Amygdala (tissue), 56 donors: Measurements from ENCODE around the gene SIGLEC14.

Experiments used
- DNase-seq, 56 donors: peaks; one replicate each; lab custom pipeline; 2025; lab: John Stamatoyannopoulos, UW

Gene SIGLEC14

DNA sequence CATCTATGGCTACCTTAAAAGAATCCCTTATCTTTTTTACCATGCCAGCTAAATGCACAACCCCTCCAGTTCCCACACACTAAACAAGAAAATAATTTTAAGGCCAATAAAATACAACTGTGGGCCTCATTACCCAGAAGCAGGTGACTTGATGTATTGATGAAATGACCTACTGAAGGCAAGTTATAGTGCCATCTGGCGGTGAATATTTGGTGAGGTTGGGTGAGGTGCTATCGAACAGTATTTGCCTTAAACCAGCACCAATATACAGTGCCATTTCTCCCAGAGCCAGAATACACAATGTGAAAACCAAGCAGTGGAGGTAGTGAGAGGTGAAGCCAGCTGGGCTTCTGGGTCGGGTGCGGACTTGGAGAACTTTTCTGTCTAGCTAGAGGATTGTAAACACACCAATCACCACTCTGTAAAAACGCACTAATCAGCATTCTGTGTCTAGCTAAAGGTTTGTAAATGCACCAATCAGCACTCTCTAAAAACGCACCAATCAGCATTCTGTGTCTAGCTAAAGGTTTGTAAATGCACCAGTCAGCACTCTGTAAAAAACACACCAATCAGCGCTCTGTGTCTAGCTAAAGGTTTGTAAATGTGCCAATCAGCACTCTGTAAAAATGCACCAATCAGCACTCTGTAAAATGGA is 29.4 kb upstream of the SIGLEC14 start:
- peak in 1 of 56 donors; percentile 13 for DNase-seq

DNA sequence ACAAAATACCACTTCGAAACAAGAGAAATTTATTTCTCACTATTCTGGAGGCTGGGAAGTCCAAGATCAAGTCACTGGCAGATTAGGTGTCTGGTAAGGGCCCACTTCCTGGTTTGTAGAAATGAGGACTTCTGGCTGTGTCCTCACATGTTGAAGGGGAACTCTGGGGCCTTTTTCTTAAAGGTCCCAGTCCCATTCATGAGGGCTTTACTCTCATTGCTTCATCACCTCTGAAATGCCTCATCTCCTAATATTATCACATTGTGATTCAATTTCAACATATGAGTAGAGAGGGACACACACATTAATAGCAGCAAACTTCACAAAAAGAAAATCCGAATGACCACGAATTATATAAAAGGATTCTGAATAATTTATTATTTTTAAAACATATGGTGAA is 21.6 kb upstream of the SIGLEC14 start:
- DNase-seq = no peak

DNA sequence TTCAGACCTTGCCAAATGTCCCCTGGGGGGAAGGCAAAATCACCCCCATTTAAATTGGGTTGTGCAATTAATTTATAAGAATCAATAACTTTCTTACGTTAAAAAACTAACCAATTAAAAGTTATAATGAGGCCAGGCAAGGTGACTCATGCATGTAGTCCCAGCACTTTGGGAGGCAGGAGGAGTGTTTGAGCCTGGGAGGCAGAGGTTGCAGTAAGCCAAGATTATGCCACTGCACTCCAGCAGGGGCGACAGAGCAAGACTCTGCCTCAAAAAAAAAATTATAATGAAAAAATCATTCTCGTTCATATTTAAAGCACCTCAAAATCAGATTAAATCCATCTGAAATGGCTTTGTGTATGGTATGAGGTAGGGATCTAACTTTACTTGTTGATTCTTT is 18.4 kb upstream of the SIGLEC14 start:
- DNase-seq = no peak

DNA sequence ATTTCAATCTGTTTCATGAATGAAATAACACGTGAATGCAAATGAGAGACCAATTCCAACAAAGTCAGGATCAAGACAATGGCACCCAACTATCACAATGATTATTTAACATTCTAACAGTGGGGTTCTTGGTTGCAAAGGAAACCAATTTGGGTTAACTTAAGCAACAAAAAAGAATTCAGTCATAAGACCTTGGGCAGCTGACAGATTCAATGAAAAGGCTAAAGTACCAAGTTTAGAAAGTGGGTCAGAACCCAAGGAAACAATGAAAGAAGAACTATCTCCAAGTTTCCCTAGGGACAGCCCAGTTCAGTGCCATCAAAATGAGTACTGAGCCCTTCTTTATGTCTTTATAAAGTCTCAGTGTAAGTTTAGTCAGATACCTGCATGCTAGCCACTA is 17.5 kb upstream of the SIGLEC14 start:
- DNase-seq = no peak

DNA sequence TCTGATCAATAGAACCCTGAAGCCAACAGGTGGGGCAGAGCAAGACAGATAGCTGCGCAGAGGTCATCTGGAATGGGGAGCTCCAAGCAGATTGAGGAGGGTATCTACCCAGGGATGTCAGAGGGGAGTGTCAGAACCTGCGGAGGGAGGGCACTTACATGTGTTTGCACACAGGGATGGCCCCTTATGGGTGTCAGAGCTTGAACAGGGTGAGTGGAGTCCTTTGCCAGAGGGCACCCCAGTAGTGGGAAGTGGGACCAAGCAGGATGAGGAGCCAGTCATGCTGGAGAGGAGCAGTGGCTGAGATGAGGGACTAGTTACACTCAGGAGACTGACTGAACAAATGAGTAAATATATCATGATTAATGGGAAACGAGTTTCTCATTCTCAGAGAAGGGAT is 17.0 kb upstream of the SIGLEC14 start:
- DNase-seq = no peak

DNA sequence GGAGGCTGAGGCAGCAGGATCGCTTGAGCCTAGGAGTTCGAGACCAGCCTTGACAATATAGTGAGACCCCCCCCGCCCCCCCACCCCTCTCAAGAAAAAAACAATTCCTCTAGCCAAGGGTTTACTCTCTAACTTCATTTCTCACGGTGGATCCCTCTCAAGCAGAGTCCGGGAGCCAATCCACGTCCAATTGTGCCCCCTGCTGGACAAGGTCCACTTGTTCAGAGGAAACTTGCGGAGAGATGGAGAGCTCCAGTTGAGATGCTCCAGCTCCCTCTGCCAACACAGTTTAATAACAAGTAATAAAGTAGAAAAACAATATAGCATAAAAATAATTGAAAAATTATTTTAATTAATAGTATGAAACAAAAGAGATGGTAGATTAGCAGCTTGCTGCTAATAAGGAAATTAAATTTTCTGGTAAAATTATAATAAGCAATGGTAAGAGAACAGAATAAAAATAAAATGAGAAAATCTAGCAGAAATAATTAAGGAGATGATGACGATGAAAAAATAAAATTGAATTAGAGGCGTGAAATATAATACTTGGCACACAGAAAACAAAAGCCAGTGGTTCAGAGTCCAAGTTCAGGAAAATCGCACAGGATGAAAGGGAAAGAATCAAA is 14.5 kb upstream of the SIGLEC14 start:
- DNase-seq = peak in 52 of 56 donors; percentile 5 to 83 (median 42)

DNA sequence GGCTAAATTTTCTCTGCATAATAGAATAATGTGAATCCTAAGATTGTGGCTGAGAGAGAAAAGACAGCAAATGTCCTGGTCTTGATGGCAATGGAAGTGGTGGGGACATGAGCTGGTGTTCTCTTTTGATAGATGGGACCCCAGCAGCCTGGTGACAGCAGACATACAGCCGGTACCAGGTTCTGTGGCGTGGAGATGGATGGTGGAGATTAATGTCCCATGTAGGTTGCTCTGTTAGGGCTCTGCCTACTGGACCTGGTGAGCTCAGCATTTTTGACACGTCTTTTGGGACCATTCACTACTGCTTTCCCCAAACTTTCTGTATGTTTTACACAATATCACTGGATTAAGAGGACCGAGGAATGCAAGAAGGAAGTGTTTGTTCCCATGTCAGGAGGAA is 8.2 kb upstream of the SIGLEC14 start:
- DNase-seq = no peak

DNA sequence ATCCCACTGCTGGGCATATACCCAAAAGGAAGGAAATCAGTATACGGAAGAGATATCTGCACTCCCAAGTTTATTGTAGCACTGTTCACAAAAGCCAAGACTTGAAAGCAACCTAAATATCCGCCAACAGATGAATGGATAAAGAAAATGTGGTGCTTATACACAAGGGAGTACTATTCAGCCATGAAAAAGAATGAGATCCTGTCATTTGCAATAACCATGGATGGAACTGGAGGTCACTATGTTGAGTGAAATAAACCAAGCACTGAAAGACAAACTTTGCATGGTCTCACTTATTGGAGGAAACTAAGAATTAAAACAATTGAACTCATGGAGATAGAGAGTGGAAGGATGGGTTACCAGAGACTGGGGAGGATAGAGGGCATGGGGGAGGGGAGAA is 6.5 kb upstream of the SIGLEC14 start:
- no peak for DNase-seq

DNA sequence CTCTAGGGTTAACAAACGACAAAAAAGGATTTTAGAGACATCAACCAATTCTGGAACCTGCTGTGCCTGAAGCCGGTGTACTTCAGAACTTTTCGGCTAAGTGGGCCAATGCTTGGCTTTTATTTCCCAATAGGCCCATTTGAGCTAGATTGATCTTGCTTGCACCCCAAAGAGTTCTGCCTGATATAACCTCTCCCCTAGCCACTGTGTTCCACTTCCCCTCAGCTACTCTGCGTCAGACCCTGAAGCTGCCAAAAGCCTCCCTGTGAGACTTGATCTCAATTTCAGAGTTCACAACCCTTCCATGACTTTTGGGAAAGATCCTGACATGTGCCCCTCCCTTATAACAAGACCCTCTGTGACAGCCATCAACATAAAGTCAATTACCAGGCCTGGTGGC is 5.6 kb upstream of the SIGLEC14 start:
- DNase-seq = no peak

DNA sequence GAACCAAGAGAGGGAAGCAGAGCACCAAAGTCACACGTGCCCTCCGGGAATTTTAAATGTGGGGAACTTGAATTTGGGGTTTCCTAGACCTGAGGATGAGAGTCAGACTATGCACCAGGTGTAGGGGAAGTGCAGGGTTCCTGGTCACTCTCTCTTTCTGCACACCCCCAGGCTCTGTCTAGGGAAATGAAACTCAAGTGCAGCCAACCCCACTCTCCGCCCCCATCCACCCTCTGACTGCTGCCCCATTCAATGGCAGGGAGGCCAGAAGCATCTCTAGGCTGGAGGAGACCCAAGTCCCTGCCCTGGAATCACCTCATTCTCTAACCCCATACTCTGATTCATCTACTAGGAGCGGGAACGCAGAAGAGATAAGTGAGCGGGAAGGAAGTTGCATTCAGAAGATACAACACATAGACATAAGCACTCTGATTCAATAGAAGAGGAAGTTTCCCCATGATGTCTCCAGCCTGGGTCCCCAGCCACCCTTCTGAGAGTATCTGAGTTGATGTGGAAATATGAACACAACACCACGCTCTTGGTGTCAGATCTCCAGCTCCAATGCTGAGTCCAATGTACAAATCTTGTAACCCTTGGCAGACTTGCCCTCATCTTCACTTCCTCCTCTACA is 4.7 kb upstream of the SIGLEC14 start:
- DNase-seq = peak in 5 of 56 donors; percentile 1 to 18 (median 7)

DNA sequence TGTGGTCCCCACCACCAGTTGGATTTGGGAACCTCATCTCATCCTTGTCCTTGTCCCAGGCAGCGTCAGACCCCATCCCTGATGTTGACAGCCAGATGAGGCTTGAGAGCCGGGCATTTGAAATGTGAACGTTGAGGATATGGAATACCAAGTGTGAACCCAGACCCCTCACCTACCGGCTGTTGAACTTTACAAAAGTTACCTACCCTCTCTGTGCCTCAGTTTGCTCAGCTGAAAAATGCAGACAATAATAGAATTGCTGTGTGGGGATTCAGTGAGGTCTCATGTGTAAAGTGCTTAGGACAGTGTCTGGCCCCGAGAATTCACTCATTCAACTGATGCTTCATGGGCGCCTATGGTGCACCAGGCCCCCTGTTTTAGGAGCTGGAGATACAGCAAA is 693 bp upstream of the SIGLEC14 start:
- no peak for DNase-seq

DNA sequence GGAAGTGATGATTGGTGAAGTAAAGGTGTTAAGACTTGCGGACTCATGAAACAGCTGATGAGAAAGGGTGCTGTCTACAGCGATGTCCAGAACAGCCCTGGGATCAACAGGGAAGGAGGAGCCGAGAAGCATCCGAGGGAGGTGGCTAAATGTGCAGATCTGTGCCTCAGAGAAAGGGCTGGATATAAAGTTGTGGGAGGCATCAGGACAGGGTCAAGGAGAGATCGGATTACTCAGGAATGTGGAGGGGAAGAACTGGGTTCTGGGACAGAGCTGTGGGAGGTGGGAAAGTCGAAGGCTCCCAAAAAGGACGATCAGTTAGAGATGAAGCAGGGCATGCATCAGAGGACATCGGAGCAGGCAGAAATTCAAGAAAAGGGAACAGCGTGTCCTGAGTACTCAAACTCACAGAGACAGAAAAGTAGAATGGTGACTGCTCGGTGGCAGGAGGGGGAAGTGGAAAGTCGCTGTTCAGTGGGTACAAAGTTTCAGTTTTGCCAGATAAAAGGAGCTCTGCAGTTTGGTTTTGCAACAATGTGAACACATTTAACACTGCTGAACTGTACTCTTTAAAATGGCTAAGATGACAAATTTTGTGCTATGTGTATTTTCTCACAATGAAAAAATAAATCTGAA is 1.9 kb downstream of the SIGLEC14 start:
- no peak for DNase-seq

DNA sequence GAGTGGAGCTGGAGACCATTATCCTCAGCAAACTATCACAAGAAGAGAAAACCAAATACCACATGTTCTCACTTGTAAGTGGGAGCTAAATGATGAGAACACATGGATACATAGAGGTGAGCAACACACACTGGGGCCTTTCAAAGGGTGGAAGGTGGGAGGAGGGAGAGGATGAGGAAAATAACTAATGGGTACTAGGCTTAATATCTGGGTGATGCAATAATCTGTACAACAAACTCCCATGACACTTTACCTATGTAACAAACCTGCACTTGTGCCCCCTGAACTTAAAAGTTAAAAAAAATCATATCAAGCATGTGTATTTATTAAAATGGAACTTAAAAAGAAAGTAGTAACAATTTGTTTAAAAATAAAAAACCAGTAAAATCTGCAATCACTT is 5.0 kb downstream of the SIGLEC14 start:
- DNase-seq = no peak

DNA sequence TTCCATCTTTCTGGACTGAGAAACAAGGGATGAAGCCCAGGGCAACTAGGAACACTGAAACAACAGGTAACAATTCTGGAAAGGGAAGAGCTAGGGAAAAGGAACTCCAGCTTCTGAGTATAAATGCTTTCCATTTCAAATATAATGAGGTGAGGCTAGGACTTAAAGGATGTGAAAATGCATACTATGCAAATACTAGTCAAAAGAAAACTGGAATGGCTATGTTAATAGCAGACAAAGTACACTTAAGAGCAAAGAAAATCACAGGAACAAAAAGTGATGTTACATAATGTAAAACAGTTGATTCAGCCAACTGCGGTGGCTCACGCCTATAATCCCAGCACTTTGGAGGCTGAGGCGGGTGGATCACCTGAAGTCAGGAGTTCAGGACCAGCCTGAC is 6.2 kb downstream of the SIGLEC14 start:
- DNase-seq = no peak

DNA sequence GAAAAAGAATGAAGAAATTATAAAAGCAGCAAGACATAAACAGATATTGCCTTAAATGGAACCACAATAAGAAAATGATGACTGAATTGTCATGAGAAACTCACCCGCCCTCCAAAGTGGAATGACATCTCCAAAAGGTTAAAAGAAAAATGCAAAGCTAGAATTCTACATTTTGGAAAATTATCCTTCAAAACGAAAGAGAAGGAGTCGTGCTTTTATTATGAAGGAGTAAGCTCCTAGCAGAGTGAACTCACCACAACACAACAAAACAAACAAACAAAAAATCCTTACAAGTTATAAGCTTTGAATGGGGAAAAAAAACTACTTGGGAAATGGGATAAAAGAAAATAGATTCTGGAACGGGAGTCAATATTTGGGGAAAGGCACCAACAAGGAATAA is 6.7 kb downstream of the SIGLEC14 start:
- DNase-seq = no peak

DNA sequence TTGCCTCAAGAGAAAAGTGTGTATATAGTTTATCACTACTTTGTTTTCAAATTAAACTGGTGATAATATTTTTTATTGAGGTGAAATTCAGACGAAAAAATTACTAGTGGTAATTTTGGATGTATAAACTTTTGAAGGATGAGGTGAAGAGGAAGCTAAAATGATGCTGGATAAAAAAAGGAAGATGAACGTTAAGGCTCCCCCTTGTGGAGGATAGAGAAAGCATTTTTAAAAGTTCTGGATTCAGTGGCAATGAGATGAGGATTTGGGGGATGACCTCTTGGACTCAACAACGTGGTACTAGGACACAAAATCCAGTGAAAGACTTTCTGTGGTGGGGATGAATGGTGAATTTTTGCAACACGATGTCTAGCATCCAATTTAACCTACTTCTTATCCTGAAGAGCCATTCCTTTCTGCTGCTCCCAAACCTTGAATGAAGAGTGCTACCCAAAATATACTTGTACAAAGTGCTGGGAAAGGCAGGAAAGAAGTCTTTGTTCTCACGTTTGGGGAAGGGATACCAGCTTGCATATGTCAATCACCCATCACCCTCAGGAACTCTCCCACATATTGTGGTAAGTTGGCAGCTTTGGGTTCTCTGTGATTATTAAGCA is 9.2 kb downstream of the SIGLEC14 start:
- no peak for DNase-seq

DNA sequence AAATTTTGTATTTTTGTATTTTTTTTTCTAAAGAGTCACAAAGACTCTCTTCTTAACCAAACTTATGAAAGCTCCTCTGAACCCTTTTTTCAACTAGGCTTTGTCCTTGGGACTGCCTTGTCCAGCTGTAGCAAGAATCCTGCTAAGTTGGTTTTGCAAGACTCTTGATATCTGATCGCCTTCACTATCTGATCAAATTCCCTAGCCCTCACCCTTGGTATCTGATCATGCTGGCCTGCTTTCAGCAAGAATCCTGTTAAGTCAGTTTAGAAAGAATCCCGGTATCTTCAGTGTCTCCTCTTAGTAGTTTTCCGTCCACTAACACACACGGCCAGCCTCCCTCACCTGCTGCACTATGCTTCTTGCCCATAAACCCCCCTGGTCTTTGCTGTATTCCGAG is 14.5 kb downstream of the SIGLEC14 start:
- no peak for DNase-seq

DNA sequence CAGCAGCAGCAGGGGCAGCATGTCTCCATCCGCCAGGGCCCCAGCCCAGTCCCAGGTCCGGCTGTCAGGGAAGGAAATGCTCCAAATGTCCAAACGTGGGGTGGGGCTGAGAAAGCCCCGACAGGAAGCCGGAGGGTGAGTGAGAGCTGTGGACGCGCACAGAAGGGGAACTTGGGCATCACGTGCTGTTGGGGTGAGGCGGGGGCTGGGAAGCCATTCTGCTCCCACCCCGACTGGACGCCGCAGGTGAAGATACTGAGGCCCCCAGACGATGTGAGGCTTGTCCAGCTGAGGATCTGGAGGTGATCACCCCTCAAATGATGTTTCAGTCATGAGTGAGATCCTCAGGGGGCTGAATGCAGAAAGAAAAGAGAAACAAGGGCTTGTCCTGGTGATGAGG is 16.3 kb downstream of the SIGLEC14 start, which contains the start of gene SIGLEC5:
TSS of gene SIGLEC5 (minus strand) at position 87 of the 400 bp plus-strand sequence. CDS start at position 21, 66 bp downstream.
- peak in 1 of 56 donors; percentile 5 for DNase-seq

DNA sequence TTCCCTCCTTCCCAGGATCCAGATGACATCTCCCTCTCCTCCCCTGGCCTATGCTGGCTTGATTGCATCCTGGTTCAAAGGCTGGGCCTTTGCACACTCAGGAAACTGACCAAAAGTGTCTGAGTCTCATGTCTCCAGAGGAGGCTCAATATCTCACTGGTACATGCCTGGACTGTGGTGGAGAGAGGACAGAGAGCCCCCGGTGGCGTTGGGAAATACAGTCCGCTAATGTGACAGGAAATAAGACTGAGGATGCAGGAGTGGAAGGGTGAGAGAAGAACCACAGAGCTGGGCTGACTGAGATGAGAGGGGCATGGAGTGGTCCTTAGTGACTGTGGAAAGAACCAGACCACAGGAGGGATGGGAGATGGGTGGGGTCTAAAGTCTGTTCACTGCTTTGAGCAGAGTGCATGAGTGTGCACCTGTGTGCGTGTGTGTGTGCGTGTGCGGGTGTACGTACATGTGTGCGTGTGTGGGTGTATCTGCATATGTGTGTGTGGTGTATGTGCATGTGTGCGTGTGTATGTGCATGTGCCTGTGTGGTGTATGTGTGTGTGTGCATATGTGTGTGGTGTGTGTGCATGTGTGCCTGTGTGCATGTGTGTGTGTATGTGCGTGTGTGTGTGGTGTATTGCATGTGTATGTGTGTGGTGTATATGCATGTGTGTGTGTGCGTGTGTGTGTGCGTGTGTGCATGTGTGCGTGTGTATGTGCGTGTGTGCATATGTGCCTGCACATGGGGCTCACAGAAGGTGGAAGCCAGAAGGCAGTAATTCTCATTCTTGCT is 18.3 kb downstream of the SIGLEC14 start:
- DNase-seq = no peak

DNA sequence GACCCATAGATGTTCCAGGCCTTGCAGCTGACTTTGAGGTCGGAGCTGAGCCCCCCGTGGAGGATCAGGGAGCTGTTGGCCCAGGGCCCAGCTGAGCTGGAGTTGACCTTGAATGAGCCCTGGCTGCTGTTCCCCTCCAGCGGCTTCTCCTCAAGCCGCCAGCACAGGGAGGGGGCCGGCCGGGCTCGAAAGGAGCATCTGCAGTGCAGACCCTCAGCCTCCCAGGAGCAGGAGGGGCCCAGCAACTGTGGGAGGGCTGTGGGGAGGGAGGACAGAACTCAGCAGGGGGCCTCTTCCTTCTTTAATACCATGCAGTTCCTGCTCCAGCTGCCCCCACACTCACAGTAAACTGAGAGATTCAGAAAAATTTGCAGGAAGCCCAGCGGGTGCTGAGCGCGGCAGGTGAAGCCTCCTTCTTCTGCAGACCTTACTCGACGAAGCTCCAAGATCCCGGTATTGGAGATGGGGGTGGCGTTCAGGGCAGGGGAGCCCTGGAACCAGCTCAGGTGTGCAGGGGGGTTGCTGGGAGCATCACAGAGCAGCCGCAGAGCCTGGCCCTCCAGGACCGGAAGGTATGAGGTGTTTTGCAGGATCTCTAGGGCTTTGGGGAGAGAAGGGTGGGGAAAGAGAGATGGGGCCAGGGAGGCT is 19.0 kb downstream of the SIGLEC14 start:
- no peak for DNase-seq
